ENCODE measurements around the gene CCDC112. TPM values are rescaled to one million over a fixed set of nuclear protein-coding genes. Genes with fewer than 3 reads are reported as not detected.

CCDC112 gene, protein sequence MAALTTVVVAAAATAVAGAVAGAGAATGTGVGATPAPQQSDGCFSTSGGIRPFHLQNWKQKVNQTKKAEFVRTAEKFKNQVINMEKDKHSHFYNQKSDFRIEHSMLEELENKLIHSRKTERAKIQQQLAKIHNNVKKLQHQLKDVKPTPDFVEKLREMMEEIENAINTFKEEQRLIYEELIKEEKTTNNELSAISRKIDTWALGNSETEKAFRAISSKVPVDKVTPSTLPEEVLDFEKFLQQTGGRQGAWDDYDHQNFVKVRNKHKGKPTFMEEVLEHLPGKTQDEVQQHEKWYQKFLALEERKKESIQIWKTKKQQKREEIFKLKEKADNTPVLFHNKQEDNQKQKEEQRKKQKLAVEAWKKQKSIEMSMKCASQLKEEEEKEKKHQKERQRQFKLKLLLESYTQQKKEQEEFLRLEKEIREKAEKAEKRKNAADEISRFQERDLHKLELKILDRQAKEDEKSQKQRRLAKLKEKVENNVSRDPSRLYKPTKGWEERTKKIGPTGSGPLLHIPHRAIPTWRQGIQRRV
- total RNA-seq = 8.0 TPM
- 10 to 100 TPM in 5 of 8 donors, 1 to 10 TPM in 3; 8.6 to 11.5 (median 10.3) TPM for polyA plus RNA-seq (ENCODE audit: insufficient read depth in 1 of 8, insufficient read length in 8 of 8, low replicate concordance in 1 of 8)
- long read RNA-seq, donor 1, partial matches to known transcripts = 0 of 2 reads
- long read RNA-seq, donor 1, other reads (novel, unspliced or antisense) = 0 of 2 reads
- long read RNA-seq, donor 2 = 0 reads
- long read RNA-seq, donor 3, partial matches to known transcripts = 0 of 2 reads
- long read RNA-seq, donor 3, other reads (novel, unspliced or antisense) = 0 of 2 reads
- long read RNA-seq, donor 4 = 0 reads
- long read RNA-seq, donor 5, partial matches to known transcripts = 0 of 2 reads
- long read RNA-seq, donor 5, other reads (novel, unspliced or antisense) = 0 of 2 reads
- long read RNA-seq, donor 6, partial matches to known transcripts = 0 of 3 reads
- long read RNA-seq, donor 6, other reads (novel, unspliced or antisense) = 0 of 3 reads
- long read RNA-seq, donor 7, partial matches to known transcripts = 0 of 1 reads
- long read RNA-seq, donor 7, other reads (novel, unspliced or antisense) = 0 of 1 reads
- long read RNA-seq, donor 8, partial matches to known transcripts = 0 of 1 reads
- long read RNA-seq, donor 8, other reads (novel, unspliced or antisense) = 0 of 1 reads
- long read RNA-seq, donor 9, partial matches to known transcripts = 0 of 1 reads
- long read RNA-seq, donor 9, other reads (novel, unspliced or antisense) = 0 of 1 reads
- long read RNA-seq, donor 10 = 0 reads
- long read RNA-seq, donor 11 = 0 reads

DNA sequence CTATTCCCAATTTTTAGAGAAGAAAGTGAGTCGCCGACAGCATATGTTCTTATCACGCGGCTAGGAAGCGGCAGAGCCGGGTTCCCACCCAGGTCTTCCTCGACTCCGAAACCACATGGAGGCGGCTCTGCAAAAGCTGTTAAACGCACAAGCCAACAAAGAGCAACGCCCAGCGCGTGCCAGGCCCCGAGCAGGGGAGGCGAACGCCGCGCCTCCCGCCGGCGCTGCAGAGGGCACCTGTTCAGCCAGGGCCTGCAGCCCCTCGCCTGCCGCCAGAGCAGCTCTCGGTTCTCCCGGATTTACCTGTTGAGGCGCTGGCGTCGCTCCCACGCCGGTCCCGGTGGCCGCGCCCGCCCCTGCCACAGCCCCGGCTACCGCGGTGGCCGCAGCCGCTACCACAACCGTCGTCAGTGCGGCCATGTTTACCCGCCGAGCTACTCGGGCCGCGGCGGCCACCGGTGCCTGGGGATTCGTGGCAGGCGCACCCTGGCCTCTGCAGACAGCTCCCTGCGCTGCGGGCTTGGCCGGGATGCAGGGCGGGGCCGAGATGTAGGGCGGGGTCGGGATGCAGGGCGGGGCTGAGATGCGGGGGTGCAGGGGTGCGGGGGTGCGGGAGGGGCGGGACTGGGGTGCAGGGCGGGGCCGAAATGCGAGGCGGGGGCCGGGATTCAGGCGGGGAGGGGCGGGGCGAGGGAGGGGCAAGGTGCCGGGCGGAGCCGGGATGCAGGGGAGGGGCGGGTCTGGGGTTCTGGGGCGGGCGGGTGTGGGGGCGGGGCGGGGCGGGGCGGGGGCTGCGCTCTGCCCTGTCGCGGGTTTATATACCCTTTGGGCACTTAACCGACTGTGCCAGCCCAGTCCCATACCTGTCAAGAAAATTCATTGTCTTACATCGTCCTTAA is at the start of gene CCDC112:
Gene CCDC112, minus strand, starts transcription at position 531 of the 899 bp plus-strand sequence. Its CDS starts 111 bp downstream, at position 420.
- Histone ChIP-seq H3K27me3 (ENCODE audit: control insufficient read depth, insufficient read depth, low read length) (no peaks in the 10 kb centered on the region), H3K27ac (ENCODE audit: low read length) (no peak within 1 kb of the TSS), H3K9me3 (replicated peaks; ENCODE audit: control insufficient read depth, low read depth, low read length) (peaks cover 6% of the 10 kb centered on the region), H3K4me1 (ENCODE audit: control insufficient read depth, insufficient read depth, low read length) (peaks cover 2% of the 10 kb centered on the region), H3K4me3 (ENCODE audit: low read length) (peak within 1 kb of the TSS; percentile 59), H3K36me3 (ENCODE audit: control insufficient read depth, insufficient read depth, low read length) (no peaks in the 10 kb centered on the region)
- peak; percentile 64 for DNase-seq
- under 1% methylated on average over 53 of the region's 86 CpGs for WGBS (ENCODE audit: insufficient coverage)

- H3K9me3 ChIP-seq (replicated peaks; ENCODE audit: control insufficient read depth, low read depth, low read length) = no peaks in the 10 kb centered on the region
- H3K4me3 ChIP-seq (ENCODE audit: low read length) = no peak overlapping the region
- H3K27ac ChIP-seq (ENCODE audit: low read length) = no peak overlapping the region
- H3K36me3 ChIP-seq (ENCODE audit: control insufficient read depth, insufficient read depth, low read length) = no peaks in the 10 kb centered on the region
- H3K4me1 ChIP-seq (ENCODE audit: control insufficient read depth, insufficient read depth, low read length) = peaks cover 2% of the 10 kb centered on the region
- no peaks in the 10 kb centered on the region for H3K27me3 ChIP-seq (ENCODE audit: control insufficient read depth, insufficient read depth, low read length)
- DNase-seq = no peak
Observed at GRCh38 chr5:115345344-115345743, 48.9 kb upstream of the CCDC112 start.

DNA sequence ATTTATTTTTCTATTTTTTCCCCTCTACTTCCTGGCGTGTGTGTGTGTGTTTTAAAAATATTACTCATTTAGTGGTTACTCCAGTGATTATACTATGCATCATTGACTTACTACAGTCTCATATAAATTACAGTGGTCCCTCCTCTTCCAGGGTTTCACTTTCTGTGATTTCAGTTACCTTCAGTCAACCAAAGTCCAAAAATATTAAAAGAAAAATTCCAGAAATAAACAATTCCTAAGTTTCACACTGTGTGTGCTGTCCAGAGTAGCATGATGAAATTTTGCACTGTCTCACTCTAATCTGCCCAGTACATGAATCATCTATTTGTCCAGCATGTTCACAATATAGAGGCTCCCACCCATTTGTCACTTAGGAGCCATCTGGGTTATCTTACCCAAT is 47.4 kb upstream of the CCDC112 start:
- Histone ChIP-seq H3K36me3 (ENCODE audit: control insufficient read depth, insufficient read depth, low read length) (no peaks in the 10 kb centered on the region), H3K4me3 (ENCODE audit: low read length) (no peak overlapping the region), H3K27ac (ENCODE audit: low read length) (no peak overlapping the region), H3K4me1 (ENCODE audit: control insufficient read depth, insufficient read depth, low read length) (peaks cover 2% of the 10 kb centered on the region), H3K27me3 (ENCODE audit: control insufficient read depth, insufficient read depth, low read length) (no peaks in the 10 kb centered on the region), H3K9me3 (replicated peaks; ENCODE audit: control insufficient read depth, low read depth, low read length) (no peaks in the 10 kb centered on the region)
- DNase-seq = no peak
- WGBS (ENCODE audit: insufficient coverage) = no CpG with 5 or more reads among the region's 1 CpG

GRCh38 chr5:115342590-115343377 is 46.3 kb upstream of the CCDC112 start:
- 67% methylated on average over 2 of the region's 6 CpGs for WGBS (ENCODE audit: insufficient coverage)
- H3K4me3 ChIP-seq (ENCODE audit: low read length) = no peak overlapping the region
- no peaks in the 10 kb centered on the region for H3K9me3 ChIP-seq (replicated peaks; ENCODE audit: control insufficient read depth, low read depth, low read length)
- peak; percentile 27 for DNase-seq
- no peaks in the 10 kb centered on the region for H3K27me3 ChIP-seq (ENCODE audit: control insufficient read depth, insufficient read depth, low read length)
- no peaks in the 10 kb centered on the region for H3K36me3 ChIP-seq (ENCODE audit: control insufficient read depth, insufficient read depth, low read length)
- H3K4me1 ChIP-seq (ENCODE audit: control insufficient read depth, insufficient read depth, low read length) = peaks cover 2% of the 10 kb centered on the region
- no peak overlapping the region for H3K27ac ChIP-seq (ENCODE audit: low read length)

- H3K4me1 ChIP-seq (ENCODE audit: control insufficient read depth, insufficient read depth, low read length) = peaks cover 2% of the 10 kb centered on the region
- DNase-seq = no peak
- H3K27me3 ChIP-seq (ENCODE audit: control insufficient read depth, insufficient read depth, low read length) = no peaks in the 10 kb centered on the region
- no peak overlapping the region for H3K4me3 ChIP-seq (ENCODE audit: low read length)
- WGBS (ENCODE audit: insufficient coverage) = no CpG with 5 or more reads among the region's 2 CpGs
- no peaks in the 10 kb centered on the region for H3K9me3 ChIP-seq (replicated peaks; ENCODE audit: control insufficient read depth, low read depth, low read length)
- no peaks in the 10 kb centered on the region for H3K36me3 ChIP-seq (ENCODE audit: control insufficient read depth, insufficient read depth, low read length)
- H3K27ac ChIP-seq (ENCODE audit: low read length) = no peak overlapping the region
Observed at GRCh38 chr5:115341745-115342144, 45.3 kb upstream of the CCDC112 start.

DNA sequence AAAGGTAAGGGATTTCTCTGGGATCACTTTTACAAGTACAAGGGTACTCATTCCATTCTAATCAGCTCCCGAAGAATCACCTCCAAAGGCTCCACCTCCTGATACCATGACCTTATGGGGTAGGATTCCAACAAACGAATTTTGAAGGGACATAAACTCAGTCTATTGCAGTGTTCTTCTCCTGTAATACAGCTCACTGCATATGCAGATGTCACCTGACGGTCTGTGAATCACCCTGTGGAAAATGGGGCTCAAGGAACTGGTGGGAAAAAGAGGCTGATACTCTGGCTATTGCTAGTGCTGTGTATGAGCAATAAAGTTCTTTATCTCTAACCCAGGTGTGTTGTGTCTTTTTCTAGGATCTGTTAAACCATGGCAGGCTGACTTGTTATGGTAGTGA is 42.4 kb upstream of the CCDC112 start:
- Histone ChIP-seq H3K9me3 (replicated peaks; ENCODE audit: control insufficient read depth, low read depth, low read length) (no peaks in the 10 kb centered on the region), H3K36me3 (ENCODE audit: control insufficient read depth, insufficient read depth, low read length) (no peaks in the 10 kb centered on the region), H3K27ac (ENCODE audit: low read length) (no peak overlapping the region), H3K4me1 (ENCODE audit: control insufficient read depth, insufficient read depth, low read length) (peaks cover 2% of the 10 kb centered on the region), H3K4me3 (ENCODE audit: low read length) (no peak overlapping the region), H3K27me3 (ENCODE audit: control insufficient read depth, insufficient read depth, low read length) (no peaks in the 10 kb centered on the region)
- no peak for DNase-seq
- WGBS (ENCODE audit: insufficient coverage) = 75% methylated on average over 1 of the region's 3 CpGs

GRCh38 chr5:115337882-115338281 is 41.4 kb upstream of the CCDC112 start:
- Histone ChIP-seq H3K4me3 (ENCODE audit: low read length) (no peak overlapping the region), H3K27me3 (ENCODE audit: control insufficient read depth, insufficient read depth, low read length) (no peaks in the 10 kb centered on the region), H3K27ac (ENCODE audit: low read length) (no peak overlapping the region), H3K36me3 (ENCODE audit: control insufficient read depth, insufficient read depth, low read length) (no peaks in the 10 kb centered on the region), H3K4me1 (ENCODE audit: control insufficient read depth, insufficient read depth, low read length) (peaks cover 2% of the 10 kb centered on the region), H3K9me3 (replicated peaks; ENCODE audit: control insufficient read depth, low read depth, low read length) (no peaks in the 10 kb centered on the region)
- DNase-seq = no peak
- WGBS (ENCODE audit: insufficient coverage) = no CpG with 5 or more reads among the region's 1 CpG

DNA sequence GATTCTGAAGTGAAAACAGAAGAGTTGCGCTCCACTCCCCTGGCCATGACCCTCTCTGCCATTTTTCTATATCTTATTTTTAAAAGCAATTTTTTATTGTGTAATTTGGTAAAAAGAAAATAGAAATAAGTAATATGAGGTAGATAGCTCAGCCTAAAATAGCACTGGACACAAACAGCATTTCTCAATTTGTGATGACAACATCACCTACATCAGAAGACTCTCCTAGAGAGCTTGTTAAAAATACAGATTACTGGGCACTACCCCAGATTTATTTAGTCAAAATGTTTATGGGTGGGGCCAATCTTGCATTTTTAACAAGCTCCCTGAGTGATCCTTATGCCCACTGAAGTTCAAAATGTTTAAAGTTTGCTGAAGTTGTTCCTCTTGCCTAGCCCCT is 40.5 kb upstream of the CCDC112 start:
- no peaks in the 10 kb centered on the region for H3K4me1 ChIP-seq (ENCODE audit: control insufficient read depth, insufficient read depth, low read length)
- H3K36me3 ChIP-seq (ENCODE audit: control insufficient read depth, insufficient read depth, low read length) = no peaks in the 10 kb centered on the region
- H3K27ac ChIP-seq (ENCODE audit: low read length) = no peak overlapping the region
- no CpG with 5 or more reads among the region's 1 CpG for WGBS (ENCODE audit: insufficient coverage)
- no peak overlapping the region for H3K4me3 ChIP-seq (ENCODE audit: low read length)
- DNase-seq = no peak
- H3K27me3 ChIP-seq (ENCODE audit: control insufficient read depth, insufficient read depth, low read length) = no peaks in the 10 kb centered on the region
- H3K9me3 ChIP-seq (replicated peaks; ENCODE audit: control insufficient read depth, low read depth, low read length) = no peaks in the 10 kb centered on the region
